Left kidney (tissue), 8 donors: ENCODE data around the gene TYMS. TPM values are rescaled to one million over a fixed set of nuclear protein-coding genes. Genes with fewer than 3 reads are reported as not detected.

ENCODE experiments used
- DNase-seq: peaks from one replicate; pipeline ENCODE4 v3.0.0-alpha.2; 2013
- long read RNA-seq, 8 donors: transcript quantifications; one replicate each; lab custom pipeline, GENCODE V29; 2026
- polyA plus RNA-seq: library from polyadenylated mRNA; unstranded; fragments of 120-200 nt; gene quantifications from one replicate; pipeline ENCODE4 v1.2.1, GENCODE V29; 2013; ENCODE audit not compliant: insufficient read length

TYMS gene
- polyA plus RNA-seq, result 180 TPM
- long read RNA-seq, donor 1, transcript TYMS-203 (7 exons, 1,662 nt), result major isoform, 58 of 104 reads
- long read RNA-seq, donor 1, partial matches to known transcripts, result 38 of 104 reads
- long read RNA-seq, donor 1, other reads (novel, unspliced or antisense), result 6 of 104 reads
- long read RNA-seq, donor 2, transcript TYMS-203 (7 exons, 1,662 nt), result major isoform, 51 of 79 reads
- long read RNA-seq, donor 2, partial matches to known transcripts, result 16 of 79 reads
- long read RNA-seq, donor 2, other reads (novel, unspliced or antisense), result 12 of 79 reads
- long read RNA-seq, donor 3, transcript TYMS-203 (7 exons, 1,662 nt), result major isoform, 50 of 107 reads
- long read RNA-seq, donor 3, partial matches to known transcripts, result 55 of 107 reads
- long read RNA-seq, donor 3, other reads (novel, unspliced or antisense), result 0 of 107 reads
- long read RNA-seq, donor 4, partial matches to known transcripts, result 6 of 8 reads
- long read RNA-seq, donor 4, other reads (novel, unspliced or antisense), result 0 of 8 reads
- long read RNA-seq, donor 5, transcript TYMS-203 (7 exons, 1,662 nt), result major isoform, 82 of 166 reads
- long read RNA-seq, donor 5, partial matches to known transcripts, result 72 of 166 reads
- long read RNA-seq, donor 5, other reads (novel, unspliced or antisense), result 12 of 166 reads
- long read RNA-seq, donor 6, transcript TYMS-203 (7 exons, 1,662 nt), result major isoform, 75 of 123 reads
- long read RNA-seq, donor 6, partial matches to known transcripts, result 37 of 123 reads
- long read RNA-seq, donor 6, other reads (novel, unspliced or antisense), result 6 of 123 reads
- long read RNA-seq, donor 7, transcript TYMS-203 (7 exons, 1,662 nt), result major isoform, 63 of 158 reads
- long read RNA-seq, donor 7, partial matches to known transcripts, result 93 of 158 reads
- long read RNA-seq, donor 7, other reads (novel, unspliced or antisense), result 0 of 158 reads
- long read RNA-seq, donor 8, transcript TYMS-203 (7 exons, 1,662 nt), result major isoform, 17 of 29 reads
- long read RNA-seq, donor 8, partial matches to known transcripts, result 12 of 29 reads
- long read RNA-seq, donor 8, other reads (novel, unspliced or antisense), result 0 of 29 reads

DNA sequence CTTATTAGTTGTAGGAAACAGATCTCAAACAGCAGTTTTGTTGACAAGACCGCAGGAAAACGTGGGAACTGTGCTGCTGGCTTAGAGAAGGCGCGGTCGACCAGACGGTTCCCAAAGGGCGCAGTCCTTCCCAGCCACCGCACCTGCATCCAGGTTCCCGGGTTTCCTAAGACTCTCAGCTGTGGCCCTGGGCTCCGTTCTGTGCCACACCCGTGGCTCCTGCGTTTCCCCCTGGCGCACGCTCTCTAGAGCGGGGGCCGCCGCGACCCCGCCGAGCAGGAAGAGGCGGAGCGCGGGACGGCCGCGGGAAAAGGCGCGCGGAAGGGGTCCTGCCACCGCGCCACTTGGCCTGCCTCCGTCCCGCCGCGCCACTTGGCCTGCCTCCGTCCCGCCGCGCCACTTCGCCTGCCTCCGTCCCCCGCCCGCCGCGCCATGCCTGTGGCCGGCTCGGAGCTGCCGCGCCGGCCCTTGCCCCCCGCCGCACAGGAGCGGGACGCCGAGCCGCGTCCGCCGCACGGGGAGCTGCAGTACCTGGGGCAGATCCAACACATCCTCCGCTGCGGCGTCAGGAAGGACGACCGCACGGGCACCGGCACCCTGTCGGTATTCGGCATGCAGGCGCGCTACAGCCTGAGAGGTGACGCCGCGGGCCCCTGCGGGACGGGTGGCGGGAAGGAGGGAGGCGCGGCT lies at the start of gene TYMS:
Gene TYMS (plus strand): TSS at position 343 of the 690 bp plus-strand sequence. CDS start 90 bp downstream, at position 433.
- DNase-seq, result peak; percentile 75

GRCh38 chr18:607930-608329 lies 49.5 kb upstream of the TYMS start:
- no peak for DNase-seq

DNA sequence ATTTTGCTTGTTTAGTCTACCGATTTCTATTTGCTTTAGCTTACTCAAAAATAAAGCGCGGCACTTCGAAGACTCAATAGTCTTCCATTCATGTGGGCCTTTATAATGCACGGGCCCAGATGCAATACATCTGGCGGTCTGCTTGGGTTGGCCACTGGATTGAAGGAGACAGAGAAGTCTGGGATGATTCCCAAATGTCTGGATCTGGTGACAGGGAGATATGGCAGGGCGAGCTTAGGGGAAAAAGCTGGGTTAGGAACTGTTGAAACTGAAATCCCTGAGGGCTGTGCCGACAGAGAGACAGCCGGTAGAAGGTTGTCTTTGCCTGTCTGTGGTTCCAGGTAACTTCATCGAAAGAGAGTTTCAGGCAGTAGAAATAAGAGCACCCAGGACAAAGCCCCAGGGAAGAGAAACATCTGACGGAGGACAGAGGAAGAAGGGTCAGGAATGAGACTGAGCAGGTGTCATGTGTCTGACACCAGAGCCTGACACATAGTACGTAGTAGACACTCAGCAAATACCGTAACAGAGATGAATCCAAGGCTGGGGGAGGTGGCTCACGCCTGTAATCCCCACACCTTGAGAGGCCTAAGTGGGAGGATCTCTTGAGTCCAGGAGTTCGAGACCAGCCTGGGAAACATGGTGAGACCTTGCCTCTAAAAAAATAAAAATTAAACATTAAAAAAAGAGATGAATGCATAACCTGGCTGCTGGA lies 47.1 kb upstream of the TYMS start:
- no peak for DNase-seq

DNA sequence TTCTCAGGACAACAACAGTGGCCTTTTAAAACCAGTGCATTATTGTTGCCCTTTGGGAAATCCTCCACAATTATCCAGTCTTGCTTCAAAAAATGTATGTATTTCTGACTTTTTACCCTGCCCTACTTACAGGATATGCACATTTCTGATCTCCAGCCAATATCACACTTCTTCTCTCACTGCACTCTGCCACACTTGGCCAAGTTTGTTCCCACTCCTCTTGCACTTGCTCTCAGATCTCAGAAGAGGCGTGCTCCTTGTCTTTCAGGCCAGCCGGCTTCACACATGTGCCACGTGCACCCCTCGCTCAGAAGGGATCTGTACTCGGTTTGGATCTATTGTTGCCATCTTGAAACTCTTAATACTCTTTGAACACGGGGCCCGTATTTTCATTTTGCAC lies 45.3 kb upstream of the TYMS start:
- no peak for DNase-seq

GRCh38 chr18:614193-614592 lies 43.3 kb upstream of the TYMS start:
- DNase-seq, result no peak

- no peak for DNase-seq
Observed at GRCh38 chr18:615092-615521, 42.3 kb upstream of the TYMS start.

GRCh38 chr18:615773-616172 lies 41.7 kb upstream of the TYMS start:
- DNase-seq, result no peak

- no peak for DNase-seq
Observed at GRCh38 chr18:616380-616995, 41.0 kb upstream of the TYMS start.

DNA sequence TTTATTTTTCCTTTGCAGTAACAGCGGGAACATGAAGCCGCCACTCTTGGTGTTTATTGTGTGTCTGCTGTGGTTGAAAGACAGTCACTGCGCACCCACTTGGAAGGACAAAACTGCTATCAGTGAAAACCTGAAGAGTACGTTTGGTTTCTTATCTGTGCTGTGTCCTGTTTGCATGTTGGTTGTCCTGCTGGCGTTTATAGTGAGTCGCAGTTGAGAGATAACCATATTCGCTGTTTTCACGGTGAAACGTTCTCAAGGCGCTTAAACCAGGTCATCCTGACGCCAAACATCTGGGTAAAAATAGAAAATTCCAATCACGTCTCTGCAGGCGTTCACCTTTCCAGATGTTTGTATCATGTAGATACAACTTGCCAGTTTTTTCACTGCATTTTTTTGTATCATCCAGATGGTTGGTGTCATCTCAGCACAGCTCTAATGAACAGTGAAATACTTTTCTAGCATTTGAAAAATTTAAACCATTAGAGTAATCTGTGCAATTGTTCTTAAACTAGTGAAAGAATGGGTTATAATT lies 39.4 kb upstream of the TYMS start:
- DNase-seq, result no peak

DNA sequence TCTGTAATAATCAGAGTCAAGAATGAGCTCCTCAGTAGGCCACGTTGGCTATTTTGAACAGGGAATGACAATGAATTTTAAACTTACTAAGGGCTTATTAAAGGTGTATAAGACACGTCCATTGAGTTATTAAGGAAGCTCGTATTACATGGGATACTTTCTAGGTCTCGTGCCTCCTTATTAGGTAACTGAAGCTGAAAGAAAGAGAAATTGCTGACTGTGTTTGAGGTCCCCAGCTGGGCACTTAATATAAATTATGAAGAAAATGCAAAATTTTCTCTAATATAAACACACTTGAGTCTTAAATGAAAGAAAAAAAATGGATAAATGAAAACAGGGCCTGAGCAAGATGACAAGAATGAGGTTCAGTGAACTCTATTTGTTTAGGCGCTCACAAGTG lies 38.8 kb upstream of the TYMS start:
- no peak for DNase-seq

GRCh38 chr18:621291-622043 lies 36.0 kb upstream of the TYMS start:
- no peak for DNase-seq

DNA sequence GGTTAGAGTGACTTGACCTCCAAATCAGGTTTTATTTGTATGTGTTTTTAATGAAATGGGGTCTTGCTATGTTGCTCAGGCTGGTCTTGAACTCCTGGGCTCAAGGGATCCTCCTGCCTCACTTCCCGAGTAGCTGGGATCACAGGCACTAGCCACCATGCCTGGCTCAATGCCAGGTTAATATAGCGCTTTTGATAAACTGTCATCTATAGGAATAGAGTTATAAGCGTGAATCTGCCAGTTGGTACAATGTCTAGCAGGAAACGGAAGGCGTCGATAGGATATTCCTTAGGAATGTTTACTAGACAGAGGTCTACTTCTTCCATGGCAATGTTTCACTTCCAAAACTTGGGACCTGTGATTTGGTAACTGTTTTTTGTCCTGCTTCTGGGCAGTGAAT lies 35.2 kb upstream of the TYMS start:
- DNase-seq, result no peak

- DNase-seq, result peak; percentile 60
Observed at GRCh38 chr18:623761-624620, 33.5 kb upstream of the TYMS start.

DNA sequence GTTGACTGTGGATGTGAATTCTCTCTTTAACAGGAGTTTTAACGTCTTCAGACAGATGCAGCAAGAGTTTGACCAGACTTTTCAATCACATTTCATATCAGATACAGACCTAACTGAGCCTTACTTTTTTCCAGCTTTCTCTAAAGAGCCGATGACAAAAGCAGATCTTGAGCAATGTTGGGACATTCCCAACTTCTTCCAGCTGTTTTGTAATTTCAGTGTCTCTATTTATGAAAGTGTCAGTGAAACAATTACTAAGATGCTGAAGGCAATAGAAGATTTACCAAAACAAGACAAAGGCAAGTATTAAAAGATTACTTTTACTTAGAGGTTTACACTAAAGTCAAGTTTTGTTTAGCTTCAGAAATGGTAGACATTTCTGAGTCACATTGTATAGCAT lies 30.2 kb upstream of the TYMS start:
- DNase-seq, result no peak

GRCh38 chr18:629269-630150 lies 27.9 kb upstream of the TYMS start:
- no peak for DNase-seq

GRCh38 chr18:631560-631959 lies 25.9 kb upstream of the TYMS start:
- no peak for DNase-seq

- DNase-seq, result no peak
Observed at GRCh38 chr18:634551-635045, 22.9 kb upstream of the TYMS start.

- DNase-seq, result no peak
Observed at GRCh38 chr18:635171-635570, 22.3 kb upstream of the TYMS start.
